ENCODE results near the gene NXPE2. TPM values are rescaled to one million over a fixed set of nuclear protein-coding genes. Genes with fewer than 3 reads are reported as not detected.

The NXPE2 gene
- polyA plus RNA-seq, 3 donors = not detected

DNA sequence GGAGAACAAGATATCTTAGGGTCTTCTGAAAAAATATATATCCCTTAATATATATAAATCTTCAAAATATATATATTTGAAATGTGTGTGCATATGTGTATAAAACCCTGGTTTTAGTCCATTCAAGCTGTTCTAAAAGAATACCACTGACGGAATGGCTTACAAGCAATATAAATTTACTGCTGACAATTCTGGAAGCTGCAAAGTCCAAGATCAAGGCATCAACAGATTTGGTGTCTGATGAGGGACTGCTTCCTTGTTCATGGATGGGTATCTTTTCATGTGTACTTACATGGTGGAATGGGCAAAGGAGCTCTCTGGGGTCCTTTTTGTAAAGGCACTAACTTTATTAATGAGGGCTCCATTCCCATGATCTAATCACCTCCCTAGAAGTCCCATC, 6.8 kb downstream of the NXPE2 start:
- Histone ChIP-seq H3K9ac (ENCODE audit: insufficient read depth, low read length, poor library complexity, severe bottlenecking) (no peak overlapping the region), H3K27me3 (ENCODE audit: control insufficient read depth in 2 of 2, insufficient read depth in 2 of 2, low read length in 2 of 2) (no peaks in the 10 kb centered on the region), H3K4me3 (replicated peaks in 1 of 3; ENCODE audit: low read depth in 2 of 3, low read length in 3 of 3) (no peak overlapping the region), H3K4me1 (ENCODE audit: control insufficient read depth in 1 of 2, insufficient read depth in 2 of 2, low read length in 2 of 2) (no peaks in the 10 kb centered on the region), H4K20me1 (ENCODE audit: insufficient read depth, low read length) (no peaks in the 10 kb centered on the region), H3K9me3 (replicated peaks in 1 of 2; ENCODE audit: control insufficient read depth in 1 of 2, insufficient read depth in 1 of 2, low read length in 2 of 2) (peaks cover 3 to 9% of the 10 kb centered on the region in 2 donors), H3K36me3 (replicated peaks in 1 of 2; ENCODE audit: control insufficient read depth in 1 of 2, insufficient read depth in 2 of 2, low read length in 2 of 2) (no peaks in the 10 kb centered on the region), H3K27ac (ENCODE audit: low read depth in 1 of 2, low read length in 2 of 2) (no peak overlapping the region), H3K4me2 (replicated peaks; ENCODE audit: extremely low read depth, low read length, poor library complexity, severe bottlenecking) (no peak overlapping the region), H2AFZ (ENCODE audit: insufficient read depth, low read depth, low read length, poor library complexity, severe bottlenecking) (no peak overlapping the region), H3K79me2 (ENCODE audit: insufficient read depth, low read length) (no peaks in the 10 kb centered on the region)
- Mint-ChIP-seq H3K9me3 (peaks cover 2 to 14% (median 10%) of the 10 kb centered on the region in 7 donors), H3K27ac (no peak overlapping the region), H3K4me1 (no peaks in the 10 kb centered on the region), H3K4me3 (no peak overlapping the region), H3K36me3 (no peaks in the 10 kb centered on the region), H3K27me3 (ENCODE audit: low read depth in 3 of 3) (peaks cover 0 to 1% (median 0%) of the 10 kb centered on the region in 3 donors)
- 100% methylated on average over 1 of the region's 1 CpG for WGBS (ENCODE audit: insufficient coverage)
- TF ChIP-seq CTCF (IDR thresholded peaks at IDR 0.05) = no peak
- no peak for DNase-seq
- intact Hi-C loops (cut with micrococcal nuclease) = no loop called here

GRCh38 chr11:114705280-114706024, 27.1 kb downstream of the NXPE2 start:
- Mint-ChIP-seq H3K4me3 (no peak overlapping the region), H3K36me3 (no peaks in the 10 kb centered on the region)

More at GRCh38 chr11:114705280-114706024, 27.1 kb downstream of the NXPE2 start:
- peaks cover 0 to 2% (median 0%) of the 10 kb centered on the region in 3 donors for H3K27me3 Mint-ChIP-seq (ENCODE audit: low read depth in 3 of 3)
- H3K4me2 ChIP-seq (replicated peaks; ENCODE audit: extremely low read depth, low read length, poor library complexity, severe bottlenecking) = no peak overlapping the region
- H3K4me1 ChIP-seq (ENCODE audit: control insufficient read depth in 1 of 2, insufficient read depth in 2 of 2, low read length in 2 of 2) = no peaks in the 10 kb centered on the region
- 63% methylated on average over 2 of the region's 4 CpGs for WGBS (ENCODE audit: insufficient coverage)
- no peak for TF ChIP-seq CTCF (IDR thresholded peaks at IDR 0.05)
- H3K27me3 ChIP-seq (ENCODE audit: control insufficient read depth in 2 of 2, insufficient read depth in 2 of 2, low read length in 2 of 2) = no peaks in the 10 kb centered on the region
- H3K4me1 Mint-ChIP-seq = no peaks in the 10 kb centered on the region
- H3K27ac Mint-ChIP-seq = no peak overlapping the region
- no peak for DNase-seq
- H2AFZ ChIP-seq (ENCODE audit: insufficient read depth, low read depth, low read length, poor library complexity, severe bottlenecking) = no peak overlapping the region
- intact Hi-C loops (cut with micrococcal nuclease) = no loop called here
- no peaks in the 10 kb centered on the region for H3K36me3 ChIP-seq (replicated peaks in 1 of 2; ENCODE audit: control insufficient read depth in 1 of 2, insufficient read depth in 2 of 2, low read length in 2 of 2)
- H4K20me1 ChIP-seq (ENCODE audit: insufficient read depth, low read length) = no peaks in the 10 kb centered on the region
- H3K4me3 ChIP-seq (replicated peaks in 1 of 3; ENCODE audit: low read depth in 2 of 3, low read length in 3 of 3) = no peak overlapping the region
- H3K9me3 Mint-ChIP-seq = peaks cover 0 to 15% (median 1%) of the 10 kb centered on the region in 7 donors
- H3K9me3 ChIP-seq (replicated peaks in 1 of 2; ENCODE audit: control insufficient read depth in 1 of 2, insufficient read depth in 1 of 2, low read length in 2 of 2) = no peaks in the 10 kb centered on the region
- H3K27ac ChIP-seq (ENCODE audit: low read depth in 1 of 2, low read length in 2 of 2) = no peak overlapping the region
- no peak overlapping the region for H3K9ac ChIP-seq (ENCODE audit: insufficient read depth, low read length, poor library complexity, severe bottlenecking)
- H3K79me2 ChIP-seq (ENCODE audit: insufficient read depth, low read length) = no peaks in the 10 kb centered on the region
